ENCODE data around the gene WASF1.

- TF ChIP-seq CTCF (IDR thresholded peaks at IDR 0.05 in 8 of 11, conservative IDR thresholded peaks at IDR 0.05 in 3 of 11), result no peak
- TF ChIP-seq POLR2A (IDR thresholded peaks at IDR 0.05), result no peak
- TF ChIP-seq POLR2AphosphoS5 (IDR thresholded peaks at IDR 0.05), result no peak
Observed at GRCh38 chr6:110170081-110170480, 9.4 kb downstream of the WASF1 start.

Measured in spleen (tissue), 7 donors.